OCI-LY3 (cell line): ENCODE data around the gene CXCL6.

Experiments
- EZH2phosphoT487 ChIP-seq: fragments of 200-600 bp; shearing (Covaris generic); IDR thresholded peaks from 2 replicates; pipeline ENCODE4 v1.6.1; 2018; ENCODE audit warnings: antibody characterized with exemption, mixed run types, low read depth
- TF ChIP-seq, protein P1 (sequence below): fragments of 200-600, 300-600 bp; sonication (generic); IDR thresholded peaks from 2 replicates; pipeline ENCODE4 v1.5.1; 2014; ENCODE audit warnings: antibody characterized with exemption, low read length, low read depth

DNA sequence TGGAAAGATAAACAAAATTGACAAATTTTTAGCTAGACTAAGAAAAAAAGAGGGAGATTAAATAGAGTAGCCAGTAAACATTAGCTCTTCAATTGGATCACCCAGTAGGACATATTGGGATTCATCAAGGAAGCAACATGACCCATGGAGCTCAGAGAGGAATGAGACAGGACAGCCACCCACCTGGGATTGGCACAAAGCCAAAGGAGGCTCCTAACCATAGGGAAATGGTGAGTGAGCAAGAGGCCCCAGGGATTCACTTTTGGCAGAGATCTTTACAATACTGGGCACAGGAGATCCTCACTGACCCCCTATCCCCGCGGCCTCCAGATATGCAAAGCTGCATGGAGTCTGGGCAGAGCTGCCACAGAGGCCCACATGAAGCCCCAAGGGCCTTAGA lies 34.8 kb upstream of the CXCL6 start:
- TF ChIP-seq, protein P1, sequence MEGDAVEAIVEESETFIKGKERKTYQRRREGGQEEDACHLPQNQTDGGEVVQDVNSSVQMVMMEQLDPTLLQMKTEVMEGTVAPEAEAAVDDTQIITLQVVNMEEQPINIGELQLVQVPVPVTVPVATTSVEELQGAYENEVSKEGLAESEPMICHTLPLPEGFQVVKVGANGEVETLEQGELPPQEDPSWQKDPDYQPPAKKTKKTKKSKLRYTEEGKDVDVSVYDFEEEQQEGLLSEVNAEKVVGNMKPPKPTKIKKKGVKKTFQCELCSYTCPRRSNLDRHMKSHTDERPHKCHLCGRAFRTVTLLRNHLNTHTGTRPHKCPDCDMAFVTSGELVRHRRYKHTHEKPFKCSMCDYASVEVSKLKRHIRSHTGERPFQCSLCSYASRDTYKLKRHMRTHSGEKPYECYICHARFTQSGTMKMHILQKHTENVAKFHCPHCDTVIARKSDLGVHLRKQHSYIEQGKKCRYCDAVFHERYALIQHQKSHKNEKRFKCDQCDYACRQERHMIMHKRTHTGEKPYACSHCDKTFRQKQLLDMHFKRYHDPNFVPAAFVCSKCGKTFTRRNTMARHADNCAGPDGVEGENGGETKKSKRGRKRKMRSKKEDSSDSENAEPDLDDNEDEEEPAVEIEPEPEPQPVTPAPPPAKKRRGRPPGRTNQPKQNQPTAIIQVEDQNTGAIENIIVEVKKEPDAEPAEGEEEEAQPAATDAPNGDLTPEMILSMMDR, result no peak
- TF ChIP-seq EZH2phosphoT487, result no peak
